ENCODE data around the gene CROCC2.

The CROCC2 gene

GRCh38 chr2:240964704-240965295 lies 58.7 kb downstream of the CROCC2 start:
- POLR2A ChIA-PET: no interaction called here
- no peak for TF ChIP-seq ZNF384 (IDR thresholded peaks at IDR 0.05)
- no peak for TF ChIP-seq HDGF (IDR thresholded peaks at IDR 0.05; ENCODE audit: borderline replicate concordance)
- TF ChIP-seq L3MBTL2 (conservative IDR thresholded peaks at IDR 0.05): no peak
- TF ChIP-seq ARNT (IDR thresholded peaks at IDR 0.05): no peak
- no peak for TF ChIP-seq ELF4 (IDR thresholded peaks at IDR 0.05)
- TF ChIP-seq BHLHE40 (IDR thresholded peaks at IDR 0.05; ENCODE audit: borderline replicate concordance): no peak
- TF ChIP-seq LEF1 (IDR thresholded peaks at IDR 0.05; ENCODE audit: borderline replicate concordance): no peak
- CTCF ChIA-PET: interaction anchor here (0.6 kb wide), 1 partner anchor 17 kb away, joined by 6 read pairs; no protein-coding TSS in a partner anchor
- no peak for DNase-seq (ENCODE audit: extremely low spot score)

- TF ChIP-seq FOXA1 (IDR thresholded peaks at IDR 0.05): no peak
- no peak for TF ChIP-seq ELF4 (IDR thresholded peaks at IDR 0.05)
- no peak for TF ChIP-seq SUZ12 (IDR thresholded peaks at IDR 0.05)
- no peak for TF ChIP-seq HDGF (IDR thresholded peaks at IDR 0.05; ENCODE audit: borderline replicate concordance)
- TF ChIP-seq FOXK2 (IDR thresholded peaks at IDR 0.05): no peak
- TF ChIP-seq L3MBTL2 (conservative IDR thresholded peaks at IDR 0.05): no peak
- TF ChIP-seq NFRKB (IDR thresholded peaks at IDR 0.05): no peak
- no peak for TF ChIP-seq CTBP1 (IDR thresholded peaks at IDR 0.05; ENCODE audit: borderline replicate concordance)
- no peak for TF ChIP-seq SP1 (IDR thresholded peaks at IDR 0.05)
- no peak for TF ChIP-seq BHLHE40 (IDR thresholded peaks at IDR 0.05; ENCODE audit: borderline replicate concordance)
- no peak for TF ChIP-seq PKNOX1 (IDR thresholded peaks at IDR 0.05)
- no peak for TF ChIP-seq LEF1 (IDR thresholded peaks at IDR 0.05; ENCODE audit: borderline replicate concordance)
- TF ChIP-seq FOXM1 (IDR thresholded peaks at IDR 0.05; ENCODE audit: borderline replicate concordance): no peak
- TF ChIP-seq ARNT (IDR thresholded peaks at IDR 0.05): no peak
- TF ChIP-seq ZNF384 (IDR thresholded peaks at IDR 0.05): no peak
- TF ChIP-seq TARDBP (IDR thresholded peaks at IDR 0.05): no peak
- CTCF ChIA-PET: no interaction called here
- no peak for DNase-seq (ENCODE audit: extremely low spot score)
- POLR2A ChIA-PET: no interaction called here
These were observed 59.3 kb downstream of the CROCC2 start for GRCh38 chr2:240965296-240965904.

GRCh38 chr2:240965905-240966456 lies 59.8 kb downstream of the CROCC2 start:
- ChIA-PET POLR2A (no interaction called here), CTCF (no interaction called here)
- no peak for DNase-seq (ENCODE audit: extremely low spot score)
- TF ChIP-seq L3MBTL2 (conservative IDR thresholded peaks at IDR 0.05) (no peak), PKNOX1 (IDR thresholded peaks at IDR 0.05) (no peak), LEF1 (IDR thresholded peaks at IDR 0.05; ENCODE audit: borderline replicate concordance) (no peak), CTBP1 (IDR thresholded peaks at IDR 0.05; ENCODE audit: borderline replicate concordance) (no peak), HDGF (IDR thresholded peaks at IDR 0.05; ENCODE audit: borderline replicate concordance) (no peak), FOXM1 (IDR thresholded peaks at IDR 0.05; ENCODE audit: borderline replicate concordance) (no peak), FOXA1 (IDR thresholded peaks at IDR 0.05) (no peak), ELF4 (IDR thresholded peaks at IDR 0.05) (no peak)

GRCh38 chr2:240966457-240966905 lies 60.3 kb downstream of the CROCC2 start:
- no peak for TF ChIP-seq FOXK2 (IDR thresholded peaks at IDR 0.05)
- no peak for TF ChIP-seq SP1 (IDR thresholded peaks at IDR 0.05)
- no peak for TF ChIP-seq CTBP1 (IDR thresholded peaks at IDR 0.05; ENCODE audit: borderline replicate concordance)
- TF ChIP-seq FOXM1 (IDR thresholded peaks at IDR 0.05; ENCODE audit: borderline replicate concordance): no peak
- no peak for TF ChIP-seq BHLHE40 (IDR thresholded peaks at IDR 0.05; ENCODE audit: borderline replicate concordance)
- no peak for TF ChIP-seq L3MBTL2 (conservative IDR thresholded peaks at IDR 0.05)
- no peak for TF ChIP-seq PKNOX1 (IDR thresholded peaks at IDR 0.05)
- TF ChIP-seq ARNT (IDR thresholded peaks at IDR 0.05): no peak
- TF ChIP-seq FOXA1 (IDR thresholded peaks at IDR 0.05): no peak
- no peak for TF ChIP-seq NFRKB (IDR thresholded peaks at IDR 0.05)
- no peak for TF ChIP-seq LEF1 (IDR thresholded peaks at IDR 0.05; ENCODE audit: borderline replicate concordance)
- no peak for TF ChIP-seq SUZ12 (IDR thresholded peaks at IDR 0.05)
- no peak for TF ChIP-seq ZNF384 (IDR thresholded peaks at IDR 0.05)
- no peak for TF ChIP-seq ELF4 (IDR thresholded peaks at IDR 0.05)
- no peak for TF ChIP-seq HDGF (IDR thresholded peaks at IDR 0.05; ENCODE audit: borderline replicate concordance)
- TF ChIP-seq TARDBP (IDR thresholded peaks at IDR 0.05): no peak
- CTCF ChIA-PET: no interaction called here
- POLR2A ChIA-PET: no interaction called here
- DNase-seq (ENCODE audit: extremely low spot score): no peak

GRCh38 chr2:240966906-240967680 lies 61.0 kb downstream of the CROCC2 start:
- DNase-seq (ENCODE audit: extremely low spot score): no peak
- CTCF ChIA-PET: no interaction called here
- TF ChIP-seq PKNOX1 (IDR thresholded peaks at IDR 0.05) (no peak), FOXK2 (IDR thresholded peaks at IDR 0.05) (no peak)
- POLR2A ChIA-PET: no interaction called here
